NCI-H187 treated with DMSO at 0.1 percent for 48 hours (cell line): Measurements from ENCODE around the gene UBXN10.

Experiments used
- DNase-seq: peaks from one replicate; lab custom pipeline; 2025; lab: John Stamatoyannopoulos, UW

The UBXN10 gene

GRCh38 chr1:20185834-20186782, at the start of gene UBXN10, which contains the start of gene PLA2G2C:
Gene UBXN10 (plus strand): TSS chr1:20186096. CDS start chr1:20190562, 4,466 bp downstream.
Gene PLA2G2C (minus strand): TSS chr1:20186518. CDS start chr1:20177363, 9,155 bp downstream.
- no peak for DNase-seq

GRCh38 chr1:20136249-20136648, 49.6 kb upstream of the UBXN10 start:
- DNase-seq, result no peak

GRCh38 chr1:20137055-20137454, 48.8 kb upstream of the UBXN10 start:
- no peak for DNase-seq

- no peak for DNase-seq
Measured at GRCh38 chr1:20137604-20138003, 48.3 kb upstream of the UBXN10 start.

- DNase-seq, result no peak
Measured at GRCh38 chr1:20138346-20138745, 47.5 kb upstream of the UBXN10 start.

- DNase-seq, result no peak
Measured at GRCh38 chr1:20138961-20139550, 46.8 kb upstream of the UBXN10 start, which contains the start of gene PLA2G2F. Gene PLA2G2F (plus strand): TSS chr1:20139323. CDS start chr1:20139428, 105 bp downstream.

- DNase-seq, result no peak
Measured at GRCh38 chr1:20139776-20140612, 45.9 kb upstream of the UBXN10 start.

GRCh38 chr1:20141001-20141400, 44.9 kb upstream of the UBXN10 start:
- DNase-seq, result no peak

- no peak for DNase-seq
Measured at GRCh38 chr1:20141466-20141865, 44.4 kb upstream of the UBXN10 start.

GRCh38 chr1:20142001-20142710, 43.7 kb upstream of the UBXN10 start:
- DNase-seq, result no peak

- DNase-seq, result no peak
Measured at GRCh38 chr1:20143318-20143717, 42.6 kb upstream of the UBXN10 start.

- DNase-seq, result no peak
Measured at GRCh38 chr1:20143734-20144565, 41.9 kb upstream of the UBXN10 start.

- DNase-seq, result no peak
Measured at GRCh38 chr1:20147846-20148570, 37.9 kb upstream of the UBXN10 start.

GRCh38 chr1:20148571-20149500, 37.1 kb upstream of the UBXN10 start:
- no peak for DNase-seq

GRCh38 chr1:20149601-20150325, 36.1 kb upstream of the UBXN10 start:
- DNase-seq, result no peak

- no peak for DNase-seq
Measured at GRCh38 chr1:20150326-20150705, 35.6 kb upstream of the UBXN10 start.

GRCh38 chr1:20150969-20151368, 34.9 kb upstream of the UBXN10 start:
- no peak for DNase-seq
